Measurements from ENCODE around the gene KRTAP10-9.
"Not testable (repeated sequence)": the region's sequence is repeated elsewhere in the genome, so short reads cannot be mapped to it uniquely, and the experiment has no call there.

KRTAP10-9 gene

GRCh38 chr21:44615911-44616590, 10.8 kb upstream of the KRTAP10-9 start:
- DNase-seq: no peak

DNA sequence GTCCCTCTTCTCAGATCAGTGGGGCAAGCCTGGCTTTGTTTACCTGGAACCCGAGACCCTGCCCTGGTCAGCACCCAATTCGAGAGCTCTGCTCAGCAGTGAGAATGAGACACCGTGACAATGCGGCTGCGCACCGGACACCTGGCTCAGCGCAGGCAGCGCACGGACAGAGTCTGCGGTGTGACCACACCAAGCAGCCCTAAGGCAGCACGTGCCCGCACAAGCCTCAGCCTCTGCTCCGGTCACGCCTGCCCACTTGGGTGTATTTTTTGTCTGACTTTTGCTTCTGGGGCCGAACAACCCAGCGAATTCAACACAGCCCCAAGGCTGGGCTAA, 10.3 kb upstream of the KRTAP10-9 start:
- no peak for DNase-seq

DNA sequence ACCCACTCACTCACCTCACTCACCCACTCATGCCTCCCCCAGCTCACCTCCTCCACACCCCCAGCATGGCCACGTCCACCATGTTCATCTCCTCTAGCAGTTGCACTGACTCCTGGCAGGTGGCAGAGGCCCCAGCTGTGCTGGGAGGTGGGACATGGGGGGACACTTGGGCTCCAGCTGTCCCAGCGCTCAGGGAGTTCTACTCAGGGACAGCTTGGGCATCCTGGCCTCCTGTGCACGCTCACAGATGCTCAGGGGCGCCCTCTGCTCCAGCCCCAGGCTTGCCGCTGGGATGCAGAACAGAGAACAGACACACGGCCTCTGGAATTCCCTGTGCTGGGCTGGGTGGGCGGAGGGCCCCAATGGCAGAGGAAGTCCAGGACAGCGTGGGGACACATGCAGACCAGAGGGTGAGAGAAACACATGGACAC, 9.8 kb upstream of the KRTAP10-9 start:
- no peak for DNase-seq

DNA sequence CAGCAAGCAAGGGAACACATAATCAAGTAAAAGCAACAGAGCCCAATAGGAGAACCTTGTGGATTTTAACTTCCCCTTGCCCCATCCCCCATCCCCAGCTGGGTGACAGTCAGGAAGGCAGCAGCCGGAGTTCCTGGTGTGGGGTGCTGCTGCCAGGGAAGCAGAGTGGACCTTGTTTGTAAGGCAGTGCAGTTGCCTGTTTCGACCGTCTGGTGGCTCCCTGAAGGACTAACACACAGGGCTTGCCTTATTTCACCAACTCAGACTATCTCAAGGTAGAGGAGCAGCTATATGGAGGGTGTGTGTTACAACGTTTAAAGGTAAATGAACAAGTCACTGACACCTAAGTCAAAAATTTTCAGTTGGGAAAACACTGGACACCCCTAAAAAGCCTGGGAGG, 8.4 kb upstream of the KRTAP10-9 start:
- DNase-seq: no peak

DNA sequence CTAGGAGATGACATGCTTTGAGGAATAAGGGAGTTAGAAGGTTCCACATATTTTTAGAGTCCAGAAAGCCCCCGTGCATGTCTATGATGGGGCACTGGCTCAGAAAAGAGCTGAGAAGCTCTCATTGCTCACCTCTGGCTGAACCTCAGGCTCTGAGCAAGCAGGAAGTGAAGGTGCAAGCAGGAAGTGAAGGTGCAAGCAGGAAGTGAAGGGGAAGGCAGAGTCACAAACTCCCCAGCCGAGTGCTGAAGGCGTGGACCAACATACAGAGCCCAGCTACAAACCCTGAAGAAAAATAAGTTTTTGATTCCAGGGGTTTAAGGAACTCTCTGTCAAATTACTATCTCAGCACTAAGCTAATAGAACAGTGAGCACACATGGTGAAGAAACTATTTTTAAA, 8.0 kb upstream of the KRTAP10-9 start:
- no peak for DNase-seq

DNA sequence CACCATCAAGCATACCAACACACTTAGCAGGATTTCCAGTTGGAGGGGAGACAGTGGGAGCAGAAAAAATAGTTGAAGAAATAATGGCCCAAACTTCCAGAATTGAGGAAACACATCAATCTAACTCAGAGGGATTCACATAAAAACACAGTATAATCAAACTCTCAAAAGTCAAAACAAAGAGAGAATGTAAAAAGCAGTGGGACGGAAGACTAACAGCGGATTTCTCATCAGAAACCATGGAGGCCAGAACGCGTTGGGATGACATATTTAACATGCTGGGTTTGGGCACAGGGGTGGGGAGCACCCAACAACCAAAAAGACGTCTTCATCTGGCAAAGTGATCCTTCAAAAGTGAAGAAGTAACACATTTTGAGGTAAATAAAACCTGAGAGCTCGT, 7.0 kb upstream of the KRTAP10-9 start:
- DNase-seq: no peak

GRCh38 chr21:44623575-44623974, 3.3 kb upstream of the KRTAP10-9 start:
- no peak for DNase-seq

DNA sequence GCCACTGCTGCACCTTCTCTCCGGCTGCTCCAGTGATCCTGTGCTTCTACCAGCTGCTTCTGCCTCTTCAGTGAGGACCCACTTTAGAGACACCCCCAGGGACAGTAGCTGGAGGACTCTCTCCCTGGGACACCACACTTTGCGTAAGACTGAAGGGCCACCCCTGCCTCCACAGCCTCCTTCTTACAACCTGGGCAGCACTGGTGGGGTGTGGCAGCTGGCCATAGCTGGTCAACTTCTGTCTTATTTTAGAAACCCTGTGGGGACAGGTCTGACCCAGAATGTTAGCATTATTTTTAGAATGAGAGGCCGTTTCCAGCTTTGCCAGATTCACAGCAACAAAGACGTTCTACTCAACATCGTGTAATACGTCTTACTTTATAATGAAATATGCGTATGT, 1.1 kb upstream of the KRTAP10-9 start:
- DNase-seq: no peak

- DNase-seq: no peak
Measured at GRCh38 chr21:44626262-44626661, 631 bp upstream of the KRTAP10-9 start.

GRCh38 chr21:44627181-44627822, 409 bp downstream of the KRTAP10-9 start:
- DNase-seq: not testable (repeated sequence)

DNA sequence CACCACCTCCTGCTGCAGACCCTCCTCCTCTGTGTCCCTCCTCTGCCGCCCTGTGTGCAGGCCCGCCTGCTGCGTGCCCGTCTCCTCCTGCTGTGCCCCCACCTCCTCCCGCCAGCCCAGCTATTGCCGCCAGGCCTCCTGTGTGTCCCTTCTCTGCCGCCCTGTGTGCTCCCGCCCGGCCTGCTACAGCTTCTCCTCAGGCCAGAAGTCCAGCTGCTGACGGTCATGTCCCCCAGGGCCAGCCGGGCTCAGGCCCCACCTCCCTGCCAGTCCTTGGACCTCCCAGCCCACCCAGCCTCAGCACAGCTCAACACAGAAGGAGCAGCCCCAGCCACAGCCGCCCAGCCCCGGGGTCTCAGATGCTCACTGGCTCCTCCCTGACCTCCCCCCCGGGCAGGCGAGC, 939 bp downstream of the KRTAP10-9 start:
- not testable (repeated sequence) for DNase-seq

DNA sequence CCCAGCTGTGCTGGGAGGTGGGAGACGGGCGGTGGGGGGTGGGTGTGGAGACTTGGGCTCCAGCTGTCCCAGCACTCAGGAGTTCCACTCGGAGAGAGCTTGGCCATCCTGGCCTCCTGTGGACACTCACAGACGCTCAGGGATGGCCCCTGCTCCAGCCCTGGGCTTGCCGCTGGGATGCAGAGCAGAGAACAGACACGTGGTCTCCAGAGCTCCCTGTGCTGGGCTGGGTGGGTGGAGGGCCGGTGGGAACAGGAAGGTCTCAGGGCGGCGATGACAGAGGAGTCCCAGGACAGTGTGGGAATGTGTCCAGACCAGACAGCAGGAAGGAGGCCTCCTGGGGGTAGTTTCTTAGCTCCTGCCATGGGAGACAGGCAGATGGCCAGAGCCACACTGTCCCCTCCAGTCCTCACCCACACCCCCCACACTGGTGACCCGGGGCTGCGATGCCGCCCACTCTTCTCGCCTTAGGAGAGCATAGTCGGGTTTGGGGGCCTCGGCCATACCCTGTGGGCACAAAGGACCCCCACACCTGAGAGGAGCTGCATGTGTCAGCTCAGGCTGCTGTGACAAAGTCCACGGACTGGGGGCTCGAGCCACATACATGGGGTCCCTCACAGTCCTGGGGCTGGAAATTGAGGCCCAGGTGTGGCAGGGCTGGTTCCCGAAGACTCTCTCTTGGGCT, 2.0 kb downstream of the KRTAP10-9 start:
- DNase-seq: no peak

- no peak for DNase-seq
Measured at GRCh38 chr21:44630440-44630839, 3.5 kb downstream of the KRTAP10-9 start.

- DNase-seq: no peak
Measured at GRCh38 chr21:44632067-44632466, 5.2 kb downstream of the KRTAP10-9 start.

- no peak for DNase-seq
Measured at GRCh38 chr21:44636209-44637017, 9.5 kb downstream of the KRTAP10-9 start.

- no peak for DNase-seq
Measured at GRCh38 chr21:44637018-44637850, 10.3 kb downstream of the KRTAP10-9 start, which contains the start of gene KRTAP10-10. TSS of gene KRTAP10-10 (plus strand) at chr21:44637356. CDS start at chr21:44637418, 62 bp downstream.

GRCh38 chr21:44637851-44638348, 11.0 kb downstream of the KRTAP10-9 start:
- DNase-seq: not testable (repeated sequence)

- not testable (repeated sequence) for DNase-seq
Measured at GRCh38 chr21:44638506-44639330, 11.8 kb downstream of the KRTAP10-9 start.

GRCh38 chr21:44639331-44639655, 12.4 kb downstream of the KRTAP10-9 start:
- no peak for DNase-seq

GRCh38 chr21:44640761-44641160, 13.9 kb downstream of the KRTAP10-9 start:
- no peak for DNase-seq

DNA sequence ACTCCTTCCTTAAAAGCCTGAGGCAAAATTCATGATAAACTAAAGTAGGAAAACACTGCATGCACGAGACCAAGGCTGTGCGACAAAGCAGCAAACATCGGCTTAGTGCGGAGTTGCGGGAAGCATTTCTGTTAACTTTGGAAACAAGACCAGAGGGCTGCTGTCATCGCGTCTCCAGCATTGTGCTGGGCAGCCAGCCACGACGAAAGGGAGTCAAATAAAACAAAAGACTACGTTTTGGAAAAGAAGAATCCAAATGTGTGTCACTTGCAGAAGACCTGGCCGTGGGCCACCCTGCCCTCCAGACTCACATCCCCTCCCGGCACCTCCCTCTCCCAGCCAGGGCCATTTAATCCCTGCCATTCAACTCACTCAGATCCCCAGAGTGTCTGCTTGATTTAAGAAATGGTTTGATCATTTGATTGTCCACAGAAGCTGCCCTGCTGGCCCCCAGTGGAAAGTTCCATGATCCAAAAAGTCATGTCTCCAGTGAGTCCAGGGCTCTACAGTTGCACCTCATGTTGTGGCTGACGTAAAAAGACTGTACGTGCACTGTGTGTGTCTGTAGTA, 16.9 kb downstream of the KRTAP10-9 start:
- no peak for DNase-seq

Data from NCI-H1436 (cell line).